Activated CD8-positive, alpha-beta T cell treated with anti-CD3 and anti-CD28 coated beads for 36 hours (primary cell): ENCODE data around the gene GATD1. TPM values are rescaled to one million over a fixed set of nuclear protein-coding genes. Genes with fewer than 3 reads are reported as not detected.

ENCODE experiments used
- ATAC-seq: fragments of 200-7000 bp; cut with Tn5 transposase; one replicate; pipeline ENCODE4 v1.10.0; 2021; ENCODE audit warnings: mild to moderate bottlenecking, moderate library complexity
- CTCF ChIA-PET: fragments of 350-600 bp; sonication (Branson Sonifier 250); formaldehyde crosslinking; loops from one replicate; lab custom pipeline; 2021; ENCODE audit warnings: antibody characterized with exemption; lab: Charles Lee
- POLR2A ChIA-PET: fragments of 350-600 bp; sonication (Branson Sonifier 250); formaldehyde crosslinking; loops from one replicate; lab custom pipeline; 2021; ENCODE audit warnings: antibody characterized with exemption; lab: Charles Lee
- DNase-seq: peaks from one replicate; pipeline ENCODE4 v3.0.0-alpha.2; 2020
- H3K27ac Mint-ChIP-seq: one replicate; pipeline ENCODE4 v1.8.0; 2021; ENCODE audit warnings: mild to moderate bottlenecking, mixed read lengths
- H3K27me3 Mint-ChIP-seq: one replicate; pipeline ENCODE4 v1.8.0; 2021; ENCODE audit warnings: mixed read lengths
- H3K36me3 Mint-ChIP-seq: one replicate; pipeline ENCODE4 v1.8.0; 2021; ENCODE audit warnings: low read depth, mixed read lengths
- H3K4me1 Mint-ChIP-seq: one replicate; pipeline ENCODE4 v1.8.0; 2021; ENCODE audit warnings: low read depth, mixed read lengths
- H3K4me3 Mint-ChIP-seq: one replicate; pipeline ENCODE4 v1.8.0; 2021; ENCODE audit warnings: mild to moderate bottlenecking, moderate library complexity, mixed read lengths
- H3K9me3 Mint-ChIP-seq: one replicate; pipeline ENCODE4 v1.8.0; 2021; ENCODE audit warnings: mixed read lengths
- CTCF ChIP-seq: fragments of 200-600 bp; IDR thresholded peaks from one replicate; pipeline ENCODE4 v1.8.0; 2022; ENCODE audit warnings: antibody characterized with exemption, mild to moderate bottlenecking
- intact Hi-C: fragments of 100-400 bp; cut with micrococcal nuclease; formaldehyde crosslinking; loops from one replicate; pipeline ENCODE4 v1.10.0; 2022
- total RNA-seq, 2 experiments: library from RNA; stranded (reverse); gene quantifications; one replicate each; pipeline ENCODE4 v1.2.3, GENCODE V29; 2021

GATD1 gene
- total RNA-seq, 2 experiments from 2014 or later: 45.8 to 48.8 TPM

- H3K4me1 Mint-ChIP-seq: peaks cover 14% of the 10 kb centered on the region
- peak; percentile 64 for ATAC-seq
Observed at GRCh38 chr11:798093-798713, 20.9 kb upstream of the GATD1 start, which contains the start of gene SLC25A22. TSS of gene SLC25A22 (minus strand) at chr11:798281. CDS start at chr11:795006, 3,275 bp downstream.

GRCh38 chr11:797296-798092, 20.2 kb upstream of the GATD1 start:
- H3K36me3 Mint-ChIP-seq: peaks cover 9% of the 10 kb centered on the region
- ChIA-PET CTCF (interaction anchor here (0.7 to 2.3 kb wide), 5 partner anchors 12 to 279 kb away, joined by 3 to 7 read pairs (median 3); partner anchors contain the start of gene RPLP2), POLR2A (interaction anchor here (0.7 to 1.8 kb wide), 9 partner anchors 9 to 261 kb away, joined by 3 to 14 read pairs (median 4); partner anchors contain the start of genes PNPLA2, POLR2L, RPLP2 and TSPAN4)
- H3K4me1 Mint-ChIP-seq: peaks cover 14% of the 10 kb centered on the region
- ATAC-seq (peak; percentile 62), DNase-seq (peak; percentile 93)
- H3K27ac Mint-ChIP-seq: peak overlapping the region; percentile 80
- intact Hi-C loops: no loop called here
- peak overlapping the region; percentile 77 for H3K4me3 Mint-ChIP-seq
- H3K9me3 Mint-ChIP-seq: no peaks in the 10 kb centered on the region
- no peaks in the 10 kb centered on the region for H3K27me3 Mint-ChIP-seq
- TF ChIP-seq CTCF: no peak

More at GRCh38 chr11:798093-798713, 20.9 kb upstream of the GATD1 start, which contains the start of gene SLC25A22:
- ChIA-PET POLR2A (interaction anchor here (0.7 to 1.5 kb wide), 4 partner anchors 12 to 23 kb away, joined by 4 to 8 read pairs (median 4); partner anchors contain the start of gene RPLP2), CTCF (interaction anchor here (2.3 kb wide), 1 partner anchor 11 kb away, joined by 7 read pairs; the partner anchor contains the start of gene RPLP2)
- no peaks in the 10 kb centered on the region for H3K9me3 Mint-ChIP-seq
- intact Hi-C loops: no loop called here
- H3K27ac Mint-ChIP-seq: peak within 1 kb of the TSS; percentile 80
- peak within 1 kb of the TSS; percentile 77 for H3K4me3 Mint-ChIP-seq
- peak; percentile 89 for TF ChIP-seq CTCF
- H3K36me3 Mint-ChIP-seq: peaks cover 9% of the 10 kb centered on the region
- DNase-seq: peak; percentile 87
- H3K27me3 Mint-ChIP-seq: no peaks in the 10 kb centered on the region

- Mint-ChIP-seq H3K4me1 (peaks cover 14% of the 10 kb centered on the region), H3K27me3 (no peaks in the 10 kb centered on the region), H3K9me3 (no peaks in the 10 kb centered on the region), H3K36me3 (peaks cover 11% of the 10 kb centered on the region), H3K4me3 (peak overlapping the region; percentile 77), H3K27ac (peak overlapping the region; percentile 80)
- ATAC-seq: no peak
- no peak for DNase-seq
- CTCF ChIA-PET: interaction anchor here (0.7 to 2.3 kb wide), 8 partner anchors 11 to 279 kb away, joined by 3 to 7 read pairs (median 3); partner anchors contain the start of gene RPLP2
- TF ChIP-seq CTCF: no peak
- intact Hi-C loops: no loop called here
- POLR2A ChIA-PET: interaction anchor here (0.7 to 2.8 kb wide), 13 partner anchors 9 to 261 kb away, joined by 3 to 14 read pairs (median 3); partner anchors contain the start of genes PNPLA2, POLR2L, RPLP2 and TSPAN4
Observed at GRCh38 chr11:796565-797295, 19.4 kb upstream of the GATD1 start.

- intact Hi-C loops: no loop called here
- TF ChIP-seq CTCF: no peak
- DNase-seq (peak; percentile 94), ATAC-seq (peak; percentile 71)
- peak overlapping the region; percentile 77 for H3K4me3 Mint-ChIP-seq
- H3K36me3 Mint-ChIP-seq: peaks cover 14% of the 10 kb centered on the region
- ChIA-PET CTCF (interaction anchor here (0.5 to 1.6 kb wide), 7 partner anchors 10 to 260 kb away, joined by 3 to 4 read pairs (median 3); no protein-coding TSS in a partner anchor), POLR2A (interaction anchor here (0.6 to 2.8 kb wide), 13 partner anchors 8 to 49 kb away, joined by 3 to 14 read pairs (median 3); partner anchors contain the start of genes PNPLA2 and RPLP2)
- no peaks in the 10 kb centered on the region for H3K27me3 Mint-ChIP-seq
- H3K9me3 Mint-ChIP-seq: no peaks in the 10 kb centered on the region
- H3K4me1 Mint-ChIP-seq: peaks cover 14% of the 10 kb centered on the region
- H3K27ac Mint-ChIP-seq: peak overlapping the region; percentile 80
Observed at GRCh38 chr11:795634-796564, 18.6 kb upstream of the GATD1 start.
